ENCODE data around the gene PDE3A. TPM values are rescaled to one million over a fixed set of nuclear protein-coding genes. Genes with fewer than 3 reads are reported as not detected.

PDE3A gene
- total RNA-seq, 1 experiment from 2014 or later: 0.80 TPM

DNA sequence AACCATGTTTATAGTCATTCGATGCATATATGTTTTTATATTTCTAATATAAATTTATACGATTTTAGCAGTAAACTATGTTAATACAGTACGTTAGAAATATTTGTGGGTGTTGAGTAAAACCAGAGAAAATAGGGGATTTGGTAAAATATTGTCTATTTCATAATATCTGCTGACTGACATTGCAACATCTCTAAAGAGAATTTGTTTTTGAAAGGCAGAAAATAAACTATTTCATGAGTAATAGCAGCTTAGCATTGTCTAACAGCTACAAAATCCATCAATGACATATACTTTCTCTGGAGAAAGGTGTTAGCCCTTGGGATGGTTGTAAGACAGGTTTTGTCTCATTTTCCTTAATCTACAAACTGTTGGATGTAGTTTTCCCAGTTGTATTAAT lies 144.9 kb downstream of the PDE3A start:
- Histone ChIP-seq H3K36me3 (ENCODE audit: insufficient read depth, low read length, poor library complexity, severe bottlenecking) (no peaks in the 10 kb centered on the region), H3K27ac (ENCODE audit: low read depth, low read length, poor library complexity, severe bottlenecking) (no peak overlapping the region), H3K27me3 (replicated peaks; ENCODE audit: insufficient read depth, low read depth, low read length, poor library complexity) (no peaks in the 10 kb centered on the region), H3K4me3 (ENCODE audit: low read depth, low read length, poor library complexity, severe bottlenecking) (no peak overlapping the region), H3K9me3 (ENCODE audit: low read depth, low read length, poor library complexity, severe bottlenecking) (no peaks in the 10 kb centered on the region), H3K4me1 (ENCODE audit: insufficient read depth, low read length, poor library complexity, severe bottlenecking) (no peaks in the 10 kb centered on the region)
- BruUV-seq (replicated peaks): no TSS peak
- ChIA-PET CTCF (no interaction called here), POLR2A (ENCODE audit: low non-redundant PET) (no interaction called here)
- no peak for TF ChIP-seq EZH2 (IDR thresholded peaks at IDR 0.05; ENCODE audit: borderline replicate concordance, low read depth, low read length, poor library complexity, severe bottlenecking)
- TF ChIP-seq, protein P1, sequence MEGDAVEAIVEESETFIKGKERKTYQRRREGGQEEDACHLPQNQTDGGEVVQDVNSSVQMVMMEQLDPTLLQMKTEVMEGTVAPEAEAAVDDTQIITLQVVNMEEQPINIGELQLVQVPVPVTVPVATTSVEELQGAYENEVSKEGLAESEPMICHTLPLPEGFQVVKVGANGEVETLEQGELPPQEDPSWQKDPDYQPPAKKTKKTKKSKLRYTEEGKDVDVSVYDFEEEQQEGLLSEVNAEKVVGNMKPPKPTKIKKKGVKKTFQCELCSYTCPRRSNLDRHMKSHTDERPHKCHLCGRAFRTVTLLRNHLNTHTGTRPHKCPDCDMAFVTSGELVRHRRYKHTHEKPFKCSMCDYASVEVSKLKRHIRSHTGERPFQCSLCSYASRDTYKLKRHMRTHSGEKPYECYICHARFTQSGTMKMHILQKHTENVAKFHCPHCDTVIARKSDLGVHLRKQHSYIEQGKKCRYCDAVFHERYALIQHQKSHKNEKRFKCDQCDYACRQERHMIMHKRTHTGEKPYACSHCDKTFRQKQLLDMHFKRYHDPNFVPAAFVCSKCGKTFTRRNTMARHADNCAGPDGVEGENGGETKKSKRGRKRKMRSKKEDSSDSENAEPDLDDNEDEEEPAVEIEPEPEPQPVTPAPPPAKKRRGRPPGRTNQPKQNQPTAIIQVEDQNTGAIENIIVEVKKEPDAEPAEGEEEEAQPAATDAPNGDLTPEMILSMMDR (conservative IDR thresholded peaks at IDR 0.05; ENCODE audit: low read depth, low read length): no peak
- DNase-seq (ENCODE audit: low spot score): no peak
- intact Hi-C loops (cut with micrococcal nuclease; ENCODE audit: unreplicated experiment): no loop called here

GRCh38 chr12:20514598-20514997 lies 146.3 kb downstream of the PDE3A start:
- H3K27ac ChIP-seq (ENCODE audit: low read depth, low read length, poor library complexity, severe bottlenecking): no peak overlapping the region
- H3K27me3 ChIP-seq (replicated peaks; ENCODE audit: insufficient read depth, low read depth, low read length, poor library complexity): peaks cover 3% of the 10 kb centered on the region
- ChIA-PET POLR2A (ENCODE audit: low non-redundant PET) (no interaction called here), CTCF (no interaction called here)
- H3K4me3 ChIP-seq (ENCODE audit: low read depth, low read length, poor library complexity, severe bottlenecking): no peak overlapping the region
- intact Hi-C loops (cut with micrococcal nuclease; ENCODE audit: unreplicated experiment): no loop called here
- H3K4me1 ChIP-seq (ENCODE audit: insufficient read depth, low read length, poor library complexity, severe bottlenecking): no peaks in the 10 kb centered on the region
- no peaks in the 10 kb centered on the region for H3K36me3 ChIP-seq (ENCODE audit: insufficient read depth, low read length, poor library complexity, severe bottlenecking)
- TF ChIP-seq, protein P1 (conservative IDR thresholded peaks at IDR 0.05; ENCODE audit: low read depth, low read length): no peak
- TF ChIP-seq EZH2 (IDR thresholded peaks at IDR 0.05; ENCODE audit: borderline replicate concordance, low read depth, low read length, poor library complexity, severe bottlenecking): no peak
- no peaks in the 10 kb centered on the region for H3K9me3 ChIP-seq (ENCODE audit: low read depth, low read length, poor library complexity, severe bottlenecking)
- DNase-seq (ENCODE audit: low spot score): no peak
- BruUV-seq (replicated peaks): no TSS peak

GRCh38 chr12:20520532-20520931 lies 152.2 kb downstream of the PDE3A start:
- Histone ChIP-seq H3K4me1 (ENCODE audit: insufficient read depth, low read length, poor library complexity, severe bottlenecking) (no peaks in the 10 kb centered on the region), H3K4me3 (ENCODE audit: low read depth, low read length, poor library complexity, severe bottlenecking) (no peak overlapping the region), H3K27me3 (replicated peaks; ENCODE audit: insufficient read depth, low read depth, low read length, poor library complexity) (peaks cover 3% of the 10 kb centered on the region), H3K9me3 (ENCODE audit: low read depth, low read length, poor library complexity, severe bottlenecking) (no peaks in the 10 kb centered on the region), H3K36me3 (ENCODE audit: insufficient read depth, low read length, poor library complexity, severe bottlenecking) (no peaks in the 10 kb centered on the region), H3K27ac (ENCODE audit: low read depth, low read length, poor library complexity, severe bottlenecking) (no peak overlapping the region)
- intact Hi-C loops (cut with micrococcal nuclease; ENCODE audit: unreplicated experiment): no loop called here
- no peak for DNase-seq (ENCODE audit: low spot score)
- ChIA-PET CTCF (no interaction called here), POLR2A (ENCODE audit: low non-redundant PET) (no interaction called here)
- no peak for TF ChIP-seq EZH2 (IDR thresholded peaks at IDR 0.05; ENCODE audit: borderline replicate concordance, low read depth, low read length, poor library complexity, severe bottlenecking)
- TF ChIP-seq, protein P1 (conservative IDR thresholded peaks at IDR 0.05; ENCODE audit: low read depth, low read length): no peak
- no TSS peak for BruUV-seq (replicated peaks)
